T-cell (primary cell): ENCODE data around the gene SCYL1. TPM values are rescaled to one million over a fixed set of nuclear protein-coding genes. Genes with fewer than 3 reads are reported as not detected.

Experiments
- ATAC-seq, 4 experiments: fragments of 200-7000 bp in 3 of 4; fragments of 150-1000 bp in 1 of 4; cut with Tn5 transposase; replicated peaks in 1 of 4; 1 replicate in 3 of 4; 2 replicates in 1 of 4; pipeline ENCODE4 v1.10.0; 2021; ENCODE audit warnings: moderate library complexity in 3 of 4, mild to moderate bottlenecking in 2 of 4, moderate number of reproducible peaks in 1 of 4
- CTCF ChIA-PET, 2 donors: fragments of 300-600 bp; sonication (Branson Sonifier 250); formaldehyde crosslinking; loops; one replicate each; lab custom pipeline; 2022; ENCODE audit warnings: antibody characterized with exemption in 2 of 2; lab: Charles Lee
- POLR2A ChIA-PET, 2 donors: fragments of 300-600 bp; sonication (Branson Sonifier 250); formaldehyde crosslinking; loops; one replicate each; lab custom pipeline; 2022; ENCODE audit warnings: antibody characterized with exemption in 2 of 2; lab: Charles Lee
- DNase-seq, 35 experiments: peaks; one replicate each; pipeline versions ENCODE4 v3.0.0 to v3.0.0-alpha.2; 2013 to 2023
- H3K27ac ChIP-seq: one replicate; pipeline ENCODE4 v1.5.1; 2013; ENCODE audit warnings: low read length
- H3K27me3 ChIP-seq, 2 experiments: replicated peaks in 1 of 2; 1 replicate in 1 of 2; 2 replicates in 1 of 2; pipeline versions ENCODE4 v1.6.1 to v1.7.0; 2013; ENCODE audit warnings: low read length in 1 of 2, mixed read lengths in 1 of 2; ENCODE audit not compliant: control insufficient read depth in 2 of 2, insufficient read depth in 2 of 2; ENCODE audit errors: extremely low read depth in 1 of 2
- H3K36me3 ChIP-seq, 2 donors: 1 replicate in 1 of 2; 2 replicates in 1 of 2; pipeline versions ENCODE4 v1.6.1 to v1.7.0; 2013; ENCODE audit warnings: low read length in 1 of 2; ENCODE audit not compliant: control insufficient read depth in 2 of 2, insufficient read depth in 1 of 2; ENCODE audit errors: extremely low read depth in 1 of 2
- H3K4me1 ChIP-seq, 2 experiments: 1 replicate in 1 of 2; 2 replicates in 1 of 2; pipeline versions ENCODE4 v1.6.1 to v1.7.0; 2013; ENCODE audit warnings: low read length in 2 of 2, mixed read lengths in 1 of 2; ENCODE audit not compliant: insufficient read depth in 2 of 2, control insufficient read depth in 1 of 2; ENCODE audit errors: extremely low read depth in 1 of 2
- H3K4me3 ChIP-seq, 2 donors: 1 replicate in 1 of 2; 2 replicates in 1 of 2; pipeline versions ENCODE4 v1.5.1 to v1.7.0; 2013; ENCODE audit warnings: mild to moderate bottlenecking in 2 of 2, low read length in 1 of 2, moderate library complexity in 1 of 2; ENCODE audit not compliant: control insufficient read depth in 1 of 2; ENCODE audit errors: extremely low read depth in 1 of 2
- H3K9me3 ChIP-seq: 2 replicates; pipeline ENCODE4 v1.7.0; 2013
- H3K27ac Mint-ChIP-seq, 2 donors: one replicate each; pipeline ENCODE4 v1.8.0; 2020 to 2021; ENCODE audit warnings: mild to moderate bottlenecking in 2 of 2, mixed read lengths in 2 of 2
- H3K27me3 Mint-ChIP-seq, 2 donors: one replicate each; pipeline ENCODE4 v1.8.0; 2021 to 2022; ENCODE audit warnings: mixed read lengths in 2 of 2
- H3K36me3 Mint-ChIP-seq: one replicate; pipeline ENCODE4 v1.8.0; 2021; ENCODE audit warnings: mixed read lengths
- H3K4me1 Mint-ChIP-seq, 3 donors: one replicate each; pipeline ENCODE4 v1.8.0; 2020 to 2022; ENCODE audit warnings: mixed read lengths in 3 of 3, mild to moderate bottlenecking in 1 of 3
- H3K4me3 Mint-ChIP-seq, 3 donors: one replicate each; pipeline ENCODE4 v1.8.0; 2020 to 2022; ENCODE audit warnings: mild to moderate bottlenecking in 3 of 3, mixed read lengths in 3 of 3, moderate library complexity in 3 of 3
- H3K9me3 Mint-ChIP-seq, 3 donors: one replicate each; pipeline ENCODE4 v1.8.0; 2020 to 2022; ENCODE audit warnings: mixed read lengths in 3 of 3
- WGBS: methylation state at CpG from one replicate; pipeline ENCODE4 v1.1.5; 2013; ENCODE audit warnings: missing lambda C conversion rate; ENCODE audit not compliant: insufficient coverage; 5-methylcytosine and 5-hydroxymethylcytosine counted together
- total RNA-seq, 35 experiments: library from RNA in 6 of 35; stranded (reverse) in 6 of 35; fragments of 120-200 nt in 1 of 35; gene quantifications; one replicate each; pipeline versions ENCODE4 v1.2.1 to v1.2.4 and lab custom pipeline; 2013 to 2026

The SCYL1 gene
- total RNA-seq (10 to 100 TPM; 66.4 to 96.8 (median 76.8) TPM), total RNA-seq (lab: John Stamatoyannopoulos, UW) (48.5 to 109 (median 75.4) reads per million in 29 experiments)
- total RNA-seq (2013) = 41.1 TPM

GRCh38 chr11:65524741-65525545 is at the start of gene SCYL1:
TSS of gene SCYL1 (plus strand) at chr11:65525083. CDS start at chr11:65525154, 71 bp downstream.
- Histone ChIP-seq H3K36me3 (peaks cover 4 to 26% of the 10 kb centered on the region in 2 donors), H3K9me3 (no peaks in the 10 kb centered on the region), H3K4me1 (peaks cover 37 to 55% of the 10 kb centered on the region in 2 experiments), H3K4me3 (peak within 1 kb of the TSS; percentile 78 to 89), H3K27me3 (no peaks in the 10 kb centered on the region), H3K27ac (peak within 1 kb of the TSS; percentile 70)
- ChIA-PET CTCF (interaction anchor here in 1 of 2 donors (0.6 to 1.1 kb wide), 5 partner anchors 14 to 413 kb away, joined by 3 to 7 read pairs (median 3); no protein-coding TSS in a partner anchor), POLR2A (interaction anchor here (0.6 to 0.9 kb wide), 6 partner anchors 26 to 363 kb away, joined by 4 to 10 read pairs (median 6); partner anchors contain the start of genes FAM89B (in 1 of the 2), FIBP (in 1 of the 2) and MALAT1 (in 1 of the 2))
- peaks cover 16% of the 10 kb centered on the region for H3K36me3 Mint-ChIP-seq
- peaks cover 0 to 2% of the 10 kb centered on the region in 2 donors for H3K27me3 Mint-ChIP-seq
- H3K27ac Mint-ChIP-seq = peak within 1 kb of the TSS; percentile 86 to 93
- H3K4me3 Mint-ChIP-seq = peak within 1 kb of the TSS; percentile 73 to 81 (median 79)
- ATAC-seq (peak; percentile 77 to 90 (median 82)), DNase-seq (peak; percentile 55 to 87 (median 74))
- H3K9me3 Mint-ChIP-seq = no peaks in the 10 kb centered on the region
- peaks cover 53 to 59% (median 54%) of the 10 kb centered on the region in 3 donors for H3K4me1 Mint-ChIP-seq
- under 1% methylated on average over 54 of the region's 82 CpGs for WGBS

- ChIA-PET CTCF (interaction anchor here (0.6 to 2.7 kb wide), 6 partner anchors 16 to 61 kb away, joined by 3 to 11 read pairs (median 4); partner anchors contain the start of gene MALAT1 (in 1 of the 2)), POLR2A (interaction anchor here (1.0 to 6.3 kb wide), 4 partner anchors 22 to 29 kb away, joined by 3 to 58 read pairs (median 25); partner anchors contain the start of gene MALAT1 (in 2 of the 2))
- DNase-seq (no peak), ATAC-seq (peak in 1 of 4 experiments; percentile 1)
- Histone ChIP-seq H3K4me3 (peak overlapping the region; percentile 68 to 98), H3K9me3 (no peaks in the 10 kb centered on the region), H3K4me1 (peaks cover 6 to 36% of the 10 kb centered on the region in 2 experiments), H3K27me3 (no peaks in the 10 kb centered on the region), H3K36me3 (no peaks in the 10 kb centered on the region), H3K27ac (peak overlapping the region; percentile 99)
- peaks cover 21 to 38% (median 25%) of the 10 kb centered on the region in 3 donors for H3K4me1 Mint-ChIP-seq
- 25% methylated on average over 7 of the region's 10 CpGs for WGBS
- peak overlapping the region; percentile 98 to 100 for H3K27ac Mint-ChIP-seq
- no peaks in the 10 kb centered on the region for H3K36me3 Mint-ChIP-seq
- no peaks in the 10 kb centered on the region for H3K9me3 Mint-ChIP-seq
- H3K4me3 Mint-ChIP-seq = peak overlapping the region; percentile 93 to 100 (median 94)
- H3K27me3 Mint-ChIP-seq = no peaks in the 10 kb centered on the region
Measured at GRCh38 chr11:65476632-65477148, 48.2 kb upstream of the SCYL1 start.

GRCh38 chr11:65477149-65477965 is 47.5 kb upstream of the SCYL1 start:
- under 1% methylated on average over 54 of the region's 60 CpGs for WGBS
- peaks cover 15 to 31% (median 18%) of the 10 kb centered on the region in 3 donors for H3K4me1 Mint-ChIP-seq
- no peaks in the 10 kb centered on the region for H3K9me3 Mint-ChIP-seq
- H3K27ac Mint-ChIP-seq = peak overlapping the region; percentile 98 to 100
- no peaks in the 10 kb centered on the region for H3K36me3 ChIP-seq
- H3K9me3 ChIP-seq = no peaks in the 10 kb centered on the region
- ATAC-seq (peak; percentile 87 to 89 (median 88)), DNase-seq (peak; percentile 53 to 91 (median 76))
- POLR2A ChIA-PET = interaction anchor here (0.6 to 6.3 kb wide), 6 partner anchors 21 to 28 kb away, joined by 3 to 58 read pairs (median 4); partner anchors contain the start of gene MALAT1 (in 2 of the 2)
- peak overlapping the region; percentile 93 to 100 (median 94) for H3K4me3 Mint-ChIP-seq
- H3K36me3 Mint-ChIP-seq = no peaks in the 10 kb centered on the region
- peak overlapping the region; percentile 68 to 98 for H3K4me3 ChIP-seq
- no peaks in the 10 kb centered on the region for H3K27me3 Mint-ChIP-seq
- CTCF ChIA-PET = interaction anchor here (0.8 to 2.7 kb wide), 7 partner anchors 15 to 61 kb away, joined by 3 to 11 read pairs (median 3); partner anchors contain the start of gene MALAT1 (in 1 of the 2)
- peak overlapping the region; percentile 99 for H3K27ac ChIP-seq
- H3K27me3 ChIP-seq = no peaks in the 10 kb centered on the region
- H3K4me1 ChIP-seq = peaks cover 3 to 29% of the 10 kb centered on the region in 2 experiments

- ChIA-PET CTCF (interaction anchor here (0.6 to 2.7 kb wide), 8 partner anchors 17 to 112 kb away, joined by 3 to 11 read pairs (median 4); partner anchors contain the start of gene MALAT1 (in 1 of the 2)), POLR2A (interaction anchor here (0.8 to 6.3 kb wide), 5 partner anchors 20 to 27 kb away, joined by 3 to 58 read pairs (median 4); partner anchors contain the start of gene MALAT1 (in 2 of the 2))
- Histone ChIP-seq H3K4me1 (peaks cover 3 to 24% of the 10 kb centered on the region in 2 experiments), H3K27ac (peak overlapping the region; percentile 99), H3K36me3 (no peaks in the 10 kb centered on the region), H3K4me3 (no peak overlapping the region), H3K9me3 (no peaks in the 10 kb centered on the region), H3K27me3 (no peaks in the 10 kb centered on the region)
- no peaks in the 10 kb centered on the region for H3K27me3 Mint-ChIP-seq
- WGBS = 97% methylated on average over 30 of the region's 33 CpGs
- H3K36me3 Mint-ChIP-seq = no peaks in the 10 kb centered on the region
- DNase-seq = no peak
- H3K9me3 Mint-ChIP-seq = no peaks in the 10 kb centered on the region
- ATAC-seq = no peak
- peak overlapping the region; percentile 76 to 82 for H3K27ac Mint-ChIP-seq
- H3K4me3 Mint-ChIP-seq = peak overlapping the region in 2 of 3 donors; percentile 13 to 34
- peaks cover 13 to 25% (median 16%) of the 10 kb centered on the region in 3 donors for H3K4me1 Mint-ChIP-seq
Measured at GRCh38 chr11:65478388-65479183, 46.3 kb upstream of the SCYL1 start.
